K562 (cell line): ENCODE results near the gene ARAF. TPM values are rescaled to one million over a fixed set of nuclear protein-coding genes. Genes with fewer than 3 reads are reported as not detected.

Experiments used
- ESRRA ChIP-seq: fragments of 450-650 bp; IDR thresholded peaks from 2 replicates; pipeline ENCODE4 v1.6.1; 2014; ENCODE audit warnings: low read depth, mild to moderate bottlenecking, moderate library complexity, borderline replicate concordance
- ZNF184 ChIP-seq: sonication (generic); formaldehyde crosslinking; IDR thresholded peaks from 2 replicates; pipeline ENCODE4 v1.5.0; 2020; ENCODE audit warnings: missing genetic modification reagents
- ZNF707 ChIP-seq: fragments of 250-450 bp; sonication (Bioruptor Pico); conservative IDR thresholded peaks from 2 replicates; pipeline ENCODE4 v1.8.0; 2022; ENCODE audit warnings: inconsistent platforms, mild to moderate bottlenecking, moderate library complexity
- polyA plus RNA-seq, 8 experiments: library from polyadenylated mRNA; depleted of rRNA in 4 of 8; stranded (reverse) in 5 of 8; unstranded in 3 of 8; fragments of >200 nt; fragmentation: Nextera tagmentation in 2 of 8; fragmentation: Illumina TruSeq in 1 of 8; extraction: Ambion mirVana in 2 of 8; extraction: Trizol in 1 of 8; gene quantifications; 2 replicates each; pipeline versions ENCODE4 v1.2.1 to v1.2.3, GENCODE V29; 2011 to 2014; ENCODE audit warnings: inconsistent platforms in 1 of 8, missing spikeins in 1 of 8
- total RNA-seq, 7 experiments: library from RNA; depleted of rRNA in 6 of 7; stranded (reverse); fragments of >200 nt in 6 of 7; fragmentation: Illumina TruSeq in 2 of 7; extraction: Trizol in 2 of 7; gene quantifications; 2 replicates each; pipeline versions ENCODE4 v1.2.1 to v1.2.3, GENCODE V29; 2011 to 2021; ENCODE audit warnings: low replicate concordance in 1 of 7
- TF ChIP-seq, protein P1 (sequence below), 2 experiments: IDR thresholded peaks in 1 of 2; conservative IDR thresholded peaks in 1 of 2; 2 replicates each; pipeline ENCODE4 v1.6.1; 2016; ENCODE audit warnings: low read depth in 2 of 2, mild to moderate bottlenecking in 1 of 2, missing compliant biosample characterization in 1 of 2, missing genetic modification characterization in 1 of 2, moderate library complexity in 1 of 2
- TF ChIP-seq, protein P2 (sequence below): fragments of 450-650 bp; formaldehyde crosslinking; IDR thresholded peaks from 2 replicates; pipeline ENCODE4 v1.4.0; 2020; ENCODE audit warnings: mild to moderate bottlenecking, mixed read lengths
- TF ChIP-seq, protein P3 (sequence below): fragments of 450-650 bp; IDR thresholded peaks from one replicate; pipeline ENCODE4 v1.6.1; 2018; ENCODE audit warnings: mild to moderate bottlenecking, moderate library complexity; ENCODE audit not compliant: partially characterized antibody
- TF ChIP-seq, protein P4 (sequence below): fragments of 250-450 bp; sonication (Bioruptor Pico); IDR thresholded peaks from 2 replicates; pipeline ENCODE4 v1.6.1; 2021; ENCODE audit warnings: mild to moderate bottlenecking
- TF ChIP-seq, protein P5 (sequence below), 2 experiments: fragments of 450-650 bp; IDR thresholded peaks; 2 replicates each; pipeline ENCODE4 v1.6.1; 2016; ENCODE audit warnings: mild to moderate bottlenecking in 2 of 2, borderline replicate concordance in 1 of 2, low read depth in 1 of 2, moderate library complexity in 1 of 2

Gene ARAF
- total and polyA plus RNA-seq, 9 of the 15 experiments (the other 6 are each of a cell fraction or from before 2014, with no cell fraction given): 5.5 to 70.0 (median 29.4) TPM

DNA sequence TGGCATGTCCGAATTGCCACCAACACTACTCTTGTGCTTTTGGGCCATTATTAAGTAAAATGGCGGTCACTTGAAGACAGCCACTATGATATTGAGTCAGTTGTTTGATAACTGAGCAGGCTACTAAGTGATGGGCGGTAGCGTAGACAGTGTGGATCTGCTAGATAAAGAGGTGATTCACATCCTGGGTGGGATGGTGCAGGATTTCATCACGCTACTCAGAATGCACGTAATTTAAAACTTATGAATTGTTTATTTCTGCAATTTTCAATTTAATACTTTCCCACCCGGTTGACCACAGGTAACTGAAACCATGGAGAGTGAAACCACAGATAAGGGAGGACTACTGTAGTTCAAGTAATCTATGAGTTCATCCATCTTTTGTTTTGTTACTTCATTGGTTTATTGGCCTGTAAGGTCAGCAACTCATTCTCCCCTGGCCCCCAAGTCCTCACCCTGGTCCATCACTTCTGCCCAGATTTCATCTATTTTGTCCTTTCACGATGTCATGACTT is 2.9 kb downstream of the ARAF start (continued):
- TF ChIP-seq, protein P1, sequence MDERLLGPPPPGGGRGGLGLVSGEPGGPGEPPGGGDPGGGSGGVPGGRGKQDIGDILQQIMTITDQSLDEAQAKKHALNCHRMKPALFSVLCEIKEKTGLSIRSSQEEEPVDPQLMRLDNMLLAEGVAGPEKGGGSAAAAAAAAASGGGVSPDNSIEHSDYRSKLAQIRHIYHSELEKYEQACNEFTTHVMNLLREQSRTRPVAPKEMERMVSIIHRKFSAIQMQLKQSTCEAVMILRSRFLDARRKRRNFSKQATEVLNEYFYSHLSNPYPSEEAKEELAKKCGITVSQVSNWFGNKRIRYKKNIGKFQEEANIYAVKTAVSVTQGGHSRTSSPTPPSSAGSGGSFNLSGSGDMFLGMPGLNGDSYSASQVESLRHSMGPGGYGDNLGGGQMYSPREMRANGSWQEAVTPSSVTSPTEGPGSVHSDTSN (CRISPR knock-in tag; IDR thresholded peaks at IDR 0.05; ENCODE audit: low read depth): no peak
- TF ChIP-seq, protein P1 (tag; conservative IDR thresholded peaks at IDR 0.05; ENCODE audit: low read depth): no peak
- TF ChIP-seq, protein P2, sequence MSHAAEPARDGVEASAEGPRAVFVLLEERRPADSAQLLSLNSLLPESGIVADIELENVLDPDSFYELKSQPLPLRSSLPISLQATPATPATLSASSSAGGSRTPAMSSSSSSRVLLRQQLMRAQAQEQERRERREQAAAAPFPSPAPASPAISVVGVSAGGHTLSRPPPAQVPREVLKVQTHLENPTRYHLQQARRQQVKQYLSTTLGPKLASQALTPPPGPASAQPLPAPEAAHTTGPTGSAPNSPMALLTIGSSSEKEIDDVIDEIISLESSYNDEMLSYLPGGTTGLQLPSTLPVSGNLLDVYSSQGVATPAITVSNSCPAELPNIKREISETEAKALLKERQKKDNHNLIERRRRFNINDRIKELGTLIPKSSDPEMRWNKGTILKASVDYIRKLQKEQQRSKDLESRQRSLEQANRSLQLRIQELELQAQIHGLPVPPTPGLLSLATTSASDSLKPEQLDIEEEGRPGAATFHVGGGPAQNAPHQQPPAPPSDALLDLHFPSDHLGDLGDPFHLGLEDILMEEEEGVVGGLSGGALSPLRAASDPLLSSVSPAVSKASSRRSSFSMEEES (CRISPR knock-in tag): no peak
- no peak for TF ChIP-seq ZNF184 (CRISPR knock-in tag)
- TF ChIP-seq, protein P3, sequence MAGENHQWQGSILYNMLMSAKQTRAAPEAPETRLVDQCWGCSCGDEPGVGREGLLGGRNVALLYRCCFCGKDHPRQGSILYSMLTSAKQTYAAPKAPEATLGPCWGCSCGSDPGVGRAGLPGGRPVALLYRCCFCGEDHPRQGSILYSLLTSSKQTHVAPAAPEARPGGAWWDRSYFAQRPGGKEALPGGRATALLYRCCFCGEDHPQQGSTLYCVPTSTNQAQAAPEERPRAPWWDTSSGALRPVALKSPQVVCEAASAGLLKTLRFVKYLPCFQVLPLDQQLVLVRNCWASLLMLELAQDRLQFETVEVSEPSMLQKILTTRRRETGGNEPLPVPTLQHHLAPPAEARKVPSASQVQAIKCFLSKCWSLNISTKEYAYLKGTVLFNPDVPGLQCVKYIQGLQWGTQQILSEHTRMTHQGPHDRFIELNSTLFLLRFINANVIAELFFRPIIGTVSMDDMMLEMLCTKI: no peak
- peak; percentile 22; the same call in 1 of the 2 replicates for TF ChIP-seq ESRRA
- TF ChIP-seq, protein P4, sequence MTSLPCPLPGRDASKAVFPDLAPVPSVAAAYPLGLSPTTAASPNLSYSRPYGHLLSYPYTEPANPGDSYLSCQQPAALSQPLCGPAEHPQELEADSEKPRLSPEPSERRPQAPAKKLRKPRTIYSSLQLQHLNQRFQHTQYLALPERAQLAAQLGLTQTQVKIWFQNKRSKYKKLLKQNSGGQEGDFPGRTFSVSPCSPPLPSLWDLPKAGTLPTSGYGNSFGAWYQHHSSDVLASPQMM (CRISPR knock-in tag): no peak
- no peak for TF ChIP-seq ZNF707 (CRISPR knock-in tag)
- TF ChIP-seq, protein P5, sequence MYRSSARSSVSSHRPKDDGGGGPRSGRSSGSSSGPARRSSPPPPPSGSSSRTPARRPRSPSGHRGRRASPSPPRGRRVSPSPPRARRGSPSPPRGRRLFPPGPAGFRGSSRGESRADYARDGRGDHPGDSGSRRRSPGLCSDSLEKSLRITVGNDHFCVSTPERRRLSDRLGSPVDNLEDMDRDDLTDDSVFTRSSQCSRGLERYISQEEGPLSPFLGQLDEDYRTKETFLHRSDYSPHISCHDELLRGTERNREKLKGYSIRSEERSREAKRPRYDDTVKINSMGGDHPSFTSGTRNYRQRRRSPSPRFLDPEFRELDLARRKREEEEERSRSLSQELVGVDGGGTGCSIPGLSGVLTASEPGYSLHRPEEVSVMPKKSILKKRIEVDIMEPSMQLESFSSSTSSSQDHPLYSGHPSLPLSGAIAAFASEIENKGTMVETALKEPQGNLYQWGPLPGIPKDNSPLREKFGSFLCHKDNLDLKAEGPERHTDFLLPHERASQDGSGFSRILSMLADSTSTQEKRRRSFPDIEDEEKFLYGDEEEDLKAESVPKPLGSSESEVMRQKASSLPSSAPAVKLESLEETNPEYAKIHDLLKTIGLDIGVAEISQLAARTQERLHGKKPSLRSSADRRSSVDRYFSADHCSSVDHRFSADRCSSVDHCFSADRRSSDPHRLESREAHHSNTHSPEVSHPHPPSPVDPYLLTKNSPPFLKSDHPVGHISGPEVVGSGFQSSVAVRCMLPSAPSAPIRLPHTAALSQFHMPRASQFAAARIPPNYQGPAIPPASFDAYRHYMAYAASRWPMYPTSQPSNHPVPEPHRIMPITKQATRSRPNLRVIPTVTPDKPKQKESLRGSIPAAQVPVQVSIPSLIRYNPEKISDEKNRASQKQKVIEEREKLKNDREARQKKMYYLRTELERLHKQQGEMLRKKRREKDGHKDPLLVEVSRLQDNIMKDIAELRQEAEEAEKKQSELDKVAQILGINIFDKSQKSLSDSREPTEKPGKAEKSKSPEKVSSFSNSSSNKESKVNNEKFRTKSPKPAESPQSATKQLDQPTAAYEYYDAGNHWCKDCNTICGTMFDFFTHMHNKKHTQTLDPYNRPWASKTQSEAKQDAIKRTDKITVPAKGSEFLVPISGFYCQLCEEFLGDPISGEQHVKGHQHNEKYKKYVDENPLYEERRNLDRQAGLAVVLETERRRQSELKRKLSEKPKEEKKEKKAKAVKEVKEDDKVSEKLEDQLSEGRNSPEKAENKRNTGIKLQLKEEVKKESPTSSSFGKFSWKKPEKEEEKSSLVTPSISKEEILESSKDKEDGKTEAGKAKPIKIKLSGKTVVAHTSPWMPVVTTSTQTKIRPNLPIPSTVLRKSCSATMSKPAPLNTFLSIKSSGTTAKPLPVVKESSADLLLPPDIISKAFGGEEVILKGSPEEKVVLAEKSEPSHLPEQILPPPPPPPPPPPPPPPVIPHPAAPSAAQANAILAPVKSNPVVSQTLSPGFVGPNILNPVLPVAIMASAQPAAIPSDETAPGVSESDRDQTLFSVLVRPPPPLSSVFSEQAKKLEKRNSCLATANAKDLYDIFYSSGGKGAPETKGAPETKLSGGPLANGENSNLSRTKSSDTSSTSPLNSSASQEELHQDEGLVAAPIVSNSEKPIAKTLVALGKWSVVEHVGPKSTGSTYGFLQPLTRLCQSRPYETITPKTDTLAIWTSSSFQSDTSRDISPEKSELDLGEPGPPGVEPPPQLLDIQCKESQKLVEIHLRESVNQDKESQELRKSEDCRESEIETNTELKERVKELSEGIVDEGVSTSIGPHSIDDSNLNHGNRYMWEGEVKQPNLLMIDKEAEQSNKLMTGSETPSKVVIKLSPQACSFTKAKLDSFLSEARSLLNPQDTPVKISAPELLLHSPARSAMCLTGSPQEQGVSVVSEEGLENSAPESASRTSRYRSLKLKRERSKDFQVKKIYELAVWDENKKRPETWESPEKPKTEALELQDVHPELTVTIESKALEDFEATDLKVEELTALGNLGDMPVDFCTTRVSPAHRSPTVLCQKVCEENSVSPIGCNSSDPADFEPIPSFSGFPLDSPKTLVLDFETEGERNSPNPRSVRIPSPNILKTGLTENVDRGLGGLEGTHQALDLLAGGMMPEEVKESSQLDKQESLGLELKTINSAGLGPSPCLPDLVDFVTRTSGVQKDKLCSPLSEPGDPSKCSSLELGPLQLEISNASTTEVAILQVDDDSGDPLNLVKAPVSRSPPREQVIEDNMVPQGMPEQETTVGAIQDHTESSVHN (IDR thresholded peaks at IDR 0.05; ENCODE audit: borderline replicate concordance in 1 of 2, low read depth in 1 of 2): 0 out of 4 replicates have a peak, but pooled peaks of 1 of the 2 experiments have one; percentile 49
